ENCODE measurements around the gene PRPS1.

- TF ChIP-seq EP300 (IDR thresholded peaks at IDR 0.05) (no peak), POLR2A (IDR thresholded peaks at IDR 0.05) (no peak)
Measured at GRCh38 chrX:107610667-107611066, 17.6 kb upstream of the PRPS1 start.

All from suprapubic skin (tissue), 2 donors.